HG02970 (cell line): ENCODE measurements around the gene RAP1GAP2.
"Not testable (repeated sequence)": the region's sequence is repeated elsewhere in the genome, so short reads cannot be mapped to it uniquely, and the experiment has no call there.

ENCODE experiments used
- ATAC-seq: cut with Tn5 transposase; IDR thresholded peaks from one replicate; pipeline ENCODE4 v1.9.1; 2021; ENCODE audit warnings: mild to moderate bottlenecking, moderate library complexity, moderate number of reproducible peaks; ENCODE audit not compliant: unreplicated experiment, low FRiP score

RAP1GAP2 gene

GRCh38 chr17:3032258-3033247 is 236.3 kb downstream of the RAP1GAP2 start:
- no peak for ATAC-seq

- ATAC-seq, result no peak
Measured at GRCh38 chr17:3033248-3033640, 237.0 kb downstream of the RAP1GAP2 start.

GRCh38 chr17:3033741-3034577 is 237.7 kb downstream of the RAP1GAP2 start:
- no peak for ATAC-seq

GRCh38 chr17:3034578-3034920 is 238.3 kb downstream of the RAP1GAP2 start:
- ATAC-seq, result no peak

GRCh38 chr17:3035256-3035967 is 239.2 kb downstream of the RAP1GAP2 start:
- no peak for ATAC-seq

- ATAC-seq, result no peak
Measured at GRCh38 chr17:3035968-3036280, 239.7 kb downstream of the RAP1GAP2 start.

GRCh38 chr17:3036800-3037199 is 240.6 kb downstream of the RAP1GAP2 start:
- ATAC-seq, result no peak

GRCh38 chr17:3037259-3037658 is 241.0 kb downstream of the RAP1GAP2 start:
- ATAC-seq, result no peak

GRCh38 chr17:3038941-3039340 is 242.7 kb downstream of the RAP1GAP2 start:
- no peak for ATAC-seq

GRCh38 chr17:3039736-3040135 is 243.5 kb downstream of the RAP1GAP2 start:
- no peak for ATAC-seq

GRCh38 chr17:3040882-3041281 is 244.6 kb downstream of the RAP1GAP2 start:
- ATAC-seq, result no peak

GRCh38 chr17:3043737-3044365 is 247.6 kb downstream of the RAP1GAP2 start:
- ATAC-seq, result no peak

- ATAC-seq, result no peak
Measured at GRCh38 chr17:3046753-3047152, 250.5 kb downstream of the RAP1GAP2 start.

- peak; percentile 92 for ATAC-seq
Measured at GRCh38 chr17:3048727-3049471, 252.7 kb downstream of the RAP1GAP2 start.

- ATAC-seq, result no peak
Measured at GRCh38 chr17:3049705-3050295, 253.6 kb downstream of the RAP1GAP2 start.

GRCh38 chr17:3054868-3055267 is 258.6 kb downstream of the RAP1GAP2 start:
- ATAC-seq, result not testable (repeated sequence)

GRCh38 chr17:3062824-3063377 is 266.7 kb downstream of the RAP1GAP2 start:
- not testable (repeated sequence) for ATAC-seq

- not testable (repeated sequence) for ATAC-seq
Measured at GRCh38 chr17:3063507-3063906, 267.3 kb downstream of the RAP1GAP2 start, which contains the start of gene OR1D5. OR1D5 (minus strand) TSS chr17:3063607; CDS start chr17:3063607, 0 bp downstream.

- not testable (repeated sequence) for ATAC-seq
Measured at GRCh38 chr17:3065192-3065591, 269.0 kb downstream of the RAP1GAP2 start.
